A549 (cell line): ENCODE measurements around the gene NIN. TPM values are rescaled to one million over a fixed set of nuclear protein-coding genes. Genes with fewer than 3 reads are reported as not detected.

Source experiments
- ATAC-seq, 2 experiments: fragments of 200-7000 bp in 1 of 2; fragments of >200 bp in 1 of 2; cut with Nextera tagmentation in 1 of 2; cut with Tn5 transposase in 1 of 2; 3 replicates each; pipeline versions ENCODE4 v1.8.0 to v1.9.1; 2018 to 2020; ENCODE audit warnings: mild to moderate bottlenecking in 1 of 2, moderate library complexity in 1 of 2
- CTCF ChIA-PET: fragments of 300-600 bp; sonication (Branson Sonifier 250); formaldehyde crosslinking; extraction: SDS; loops from one replicate; lab custom pipeline; 2021; ENCODE audit warnings: antibody characterized with exemption, inconsistent platforms; lab: Yijun Ruan, JAX
- POLR2A ChIA-PET: fragments of 350-600 bp; formaldehyde crosslinking; extraction: SDS; loops from one replicate; lab custom pipeline; 2021; ENCODE audit warnings: antibody characterized with exemption, inconsistent platforms; lab: Yijun Ruan, JAX
- DNase-seq, 2 experiments: peaks; one replicate each; pipeline versions ENCODE4 v3.0.0 to v3.0.0-alpha.2; 2011 to 2016; ENCODE audit warnings: low read depth in 1 of 2, low spot score in 1 of 2
- FAIRE-seq: peaks from 2 replicates; lab custom pipeline; 2011; peaks lifted over from hg19 to GRCh38; lab: Jason Lieb, UNC
- H3K27ac ChIP-seq, 2 experiments: fragments of >200 bp; sonication (Bioruptor Twin); formaldehyde crosslinking; 3 replicates each; pipeline ENCODE4 v1.5.1; 2016 to 2017
- H3K4me1 ChIP-seq: fragments of >200 bp; sonication (Bioruptor Twin); formaldehyde crosslinking; 3 replicates; pipeline ENCODE4 v1.6.1; 2016
- H3K4me2 ChIP-seq: fragments of >200 bp; sonication (Bioruptor Twin); formaldehyde crosslinking; 3 replicates; pipeline ENCODE4 v1.6.1; 2016
- H3K4me3 ChIP-seq: fragments of >200 bp; sonication (Bioruptor Twin); formaldehyde crosslinking; 3 replicates; pipeline ENCODE4 v1.5.1; 2016
- H3K9me3 ChIP-seq: fragments of >200 bp; sonication (Bioruptor Twin); formaldehyde crosslinking; 3 replicates; pipeline ENCODE4 v1.6.1; 2016
- ATOH8 ChIP-seq: fragments of 250-450 bp; sonication (Bioruptor Pico); IDR thresholded peaks from 2 replicates; pipeline ENCODE4 v1.5.0; 2020; ENCODE audit warnings: low read depth, mild to moderate bottlenecking, moderate library complexity
- BHLHE40 ChIP-seq: IDR thresholded peaks from 2 replicates; pipeline ENCODE4 v1.6.1; 2012; ENCODE audit warnings: low read depth, low read length, inconsistent platforms
- CBX2 ChIP-seq: fragments of 200-600 bp; sonication (generic); IDR thresholded peaks from 2 replicates; pipeline ENCODE4 v1.6.1; 2016; ENCODE audit warnings: low read depth, mild to moderate bottlenecking, borderline replicate concordance
- CBX8 ChIP-seq: fragments of 200-600 bp; sonication (generic); IDR thresholded peaks from 2 replicates; pipeline ENCODE4 v1.6.1; 2016
- CEBPB ChIP-seq, 2 experiments: fragments of >200 bp in 1 of 2; sonication (Bioruptor Twin) in 1 of 2; formaldehyde crosslinking in 1 of 2; IDR thresholded peaks; 2 replicates each; pipeline ENCODE4 v1.6.1; 2012 to 2016
- E2F6 ChIP-seq: IDR thresholded peaks from 2 replicates; pipeline ENCODE4 v1.6.1; 2012; ENCODE audit warnings: low read depth, borderline replicate concordance
- EHF ChIP-seq: fragments of 250-450 bp; sonication (Bioruptor Pico); IDR thresholded peaks from 2 replicates; pipeline ENCODE4 v1.5.0; 2020; ENCODE audit warnings: mild to moderate bottlenecking
- EP300 ChIP-seq, 2 experiments: fragments of >200 bp; sonication (Bioruptor Twin); formaldehyde crosslinking; IDR thresholded peaks; 2 replicates in 1 of 2; 3 replicates in 1 of 2; pipeline ENCODE4 v1.6.1; 2016 to 2017
- FOSB ChIP-seq: fragments of 250-450 bp; sonication (Bioruptor Pico); IDR thresholded peaks from 2 replicates; pipeline ENCODE4 v1.5.0; 2020; ENCODE audit warnings: mild to moderate bottlenecking, moderate library complexity
- FOSL2 ChIP-seq, 2 experiments: fragments of 450-650 bp in 1 of 2; fragments of >200 bp in 1 of 2; sonication (Bioruptor Twin) in 1 of 2; formaldehyde crosslinking; IDR thresholded peaks; 2 replicates each; pipeline versions ENCODE4 v1.5.0 to v1.6.1; 2016 to 2020; ENCODE audit warnings: mild to moderate bottlenecking in 1 of 2, moderate library complexity in 1 of 2
- GATA3 ChIP-seq: IDR thresholded peaks from 2 replicates; pipeline ENCODE4 v1.6.1; 2012; ENCODE audit warnings: borderline replicate concordance
- HOXB13 ChIP-seq: fragments of 250-450 bp; sonication (Bioruptor Pico); IDR thresholded peaks from 2 replicates; pipeline ENCODE4 v1.5.0; 2020; ENCODE audit warnings: low read depth, mild to moderate bottlenecking, moderate library complexity
- HOXB5 ChIP-seq: fragments of 250-450 bp; sonication (Bioruptor Pico); IDR thresholded peaks from 2 replicates; pipeline ENCODE4 v1.5.0; 2020; ENCODE audit warnings: mild to moderate bottlenecking, moderate library complexity
- JUN ChIP-seq, 2 experiments: fragments of >200 bp; sonication (Bioruptor Twin); formaldehyde crosslinking; IDR thresholded peaks; 2 replicates in 1 of 2; 3 replicates in 1 of 2; pipeline ENCODE4 v1.6.1; 2016 to 2017
- JUNB ChIP-seq: fragments of >200 bp; sonication (Bioruptor Twin); formaldehyde crosslinking; IDR thresholded peaks from 2 replicates; pipeline ENCODE4 v1.6.1; 2016
- KDM1A ChIP-seq: fragments of 200-600 bp; sonication (generic); IDR thresholded peaks from 2 replicates; pipeline ENCODE4 v1.6.1; 2016; ENCODE audit warnings: low read depth, mild to moderate bottlenecking
- KDM5A ChIP-seq: fragments of 200-600 bp; sonication (generic); IDR thresholded peaks from 2 replicates; pipeline ENCODE4 v1.6.1; 2016; ENCODE audit warnings: antibody characterized with exemption, mild to moderate bottlenecking
- MAX ChIP-seq: IDR thresholded peaks from 2 replicates; pipeline ENCODE4 v1.6.1; 2012
- MYC ChIP-seq: IDR thresholded peaks from 2 replicates; pipeline ENCODE4 v1.6.1; 2012; ENCODE audit warnings: mild to moderate bottlenecking, inconsistent platforms, low read length, improper control_type of control experiment, borderline replicate concordance
- POLR2AphosphoS2 ChIP-seq: conservative IDR thresholded peaks from 2 replicates; pipeline ENCODE4 v1.6.1; 2012; ENCODE audit warnings: low read length, improper control_type of control experiment, inconsistent platforms
- RAD21 ChIP-seq, 2 experiments: fragments of >200 bp in 1 of 2; sonication (Bioruptor Twin) in 1 of 2; formaldehyde crosslinking in 1 of 2; IDR thresholded peaks in 1 of 2; conservative IDR thresholded peaks in 1 of 2; 2 replicates in 1 of 2; 3 replicates in 1 of 2; pipeline ENCODE4 v1.6.1; 2012 to 2018; ENCODE audit warnings: inconsistent platforms in 1 of 2
- RCOR1 ChIP-seq: fragments of 150-350 bp; IDR thresholded peaks from 2 replicates; pipeline ENCODE4 v1.6.1; 2014; ENCODE audit warnings: antibody characterized with exemption, low read length, low read depth
- RNF2 ChIP-seq: fragments of 200-600 bp; sonication (generic); IDR thresholded peaks from 2 replicates; pipeline ENCODE4 v1.6.1; 2016; ENCODE audit warnings: low read depth, mild to moderate bottlenecking, antibody characterized with exemption, moderate library complexity, borderline replicate concordance
- SMC3 ChIP-seq: fragments of >200 bp; sonication (Bioruptor Twin); formaldehyde crosslinking; IDR thresholded peaks from 3 replicates; pipeline ENCODE4 v1.6.1; 2018; ENCODE audit warnings: inconsistent platforms
- TFCP2L1 ChIP-seq: fragments of 250-450 bp; sonication (Bioruptor Pico); IDR thresholded peaks from 2 replicates; pipeline ENCODE4 v1.5.0; 2021; ENCODE audit warnings: mild to moderate bottlenecking
- ZFP36 ChIP-seq: fragments of 450-650 bp; IDR thresholded peaks from 2 replicates; pipeline ENCODE4 v1.6.1; 2014; ENCODE audit warnings: borderline replicate concordance; ENCODE audit not compliant: partially characterized antibody
- ZNF302 ChIP-seq: fragments of 250-450 bp; sonication (Bioruptor Pico); IDR thresholded peaks from 2 replicates; pipeline ENCODE4 v1.9.0; 2021; ENCODE audit warnings: inconsistent platforms, mild to moderate bottlenecking, moderate library complexity
- ZSCAN20 ChIP-seq: fragments of 250-450 bp; sonication (Bioruptor Pico); IDR thresholded peaks from 2 replicates; pipeline ENCODE4 v1.8.0; 2022; ENCODE audit warnings: mild to moderate bottlenecking, moderate library complexity
- WGBS: methylation state at CpG from one replicate; pipeline ENCODE4 v1.1.6; 2017; ENCODE audit errors: missing lambda C conversion rate; 5-methylcytosine and 5-hydroxymethylcytosine counted together
- polyA plus RNA-seq, 4 experiments: library from polyadenylated mRNA; depleted of rRNA in 3 of 4; stranded (reverse); fragments of >200 nt; fragmentation: RNase III in 1 of 4; extraction: RNeasy Plus Mini Kit Qiagen cat#74134 plus additional on column Dnase treatment in 1 of 4; gene quantifications; 2 replicates in 3 of 4; 3 replicates in 1 of 4; pipeline ENCODE4 v1.2.3, GENCODE V29; 2011 to 2017
- TF ChIP-seq, protein P1 (sequence below): fragments of 250-450 bp; sonication (Bioruptor Pico); IDR thresholded peaks from 2 replicates; pipeline ENCODE4 v1.5.0; 2021; ENCODE audit warnings: mild to moderate bottlenecking, moderate library complexity, borderline replicate concordance
- TF ChIP-seq, protein P2 (sequence below): fragments of >200 bp; sonication (Bioruptor Twin); formaldehyde crosslinking; IDR thresholded peaks from 3 replicates; pipeline ENCODE4 v1.5.1; 2016

NIN gene
- polyA plus RNA-seq, 2 of the 4 experiments (the other 2 are of a cell fraction), result 12.4 to 19.5 TPM

DNA sequence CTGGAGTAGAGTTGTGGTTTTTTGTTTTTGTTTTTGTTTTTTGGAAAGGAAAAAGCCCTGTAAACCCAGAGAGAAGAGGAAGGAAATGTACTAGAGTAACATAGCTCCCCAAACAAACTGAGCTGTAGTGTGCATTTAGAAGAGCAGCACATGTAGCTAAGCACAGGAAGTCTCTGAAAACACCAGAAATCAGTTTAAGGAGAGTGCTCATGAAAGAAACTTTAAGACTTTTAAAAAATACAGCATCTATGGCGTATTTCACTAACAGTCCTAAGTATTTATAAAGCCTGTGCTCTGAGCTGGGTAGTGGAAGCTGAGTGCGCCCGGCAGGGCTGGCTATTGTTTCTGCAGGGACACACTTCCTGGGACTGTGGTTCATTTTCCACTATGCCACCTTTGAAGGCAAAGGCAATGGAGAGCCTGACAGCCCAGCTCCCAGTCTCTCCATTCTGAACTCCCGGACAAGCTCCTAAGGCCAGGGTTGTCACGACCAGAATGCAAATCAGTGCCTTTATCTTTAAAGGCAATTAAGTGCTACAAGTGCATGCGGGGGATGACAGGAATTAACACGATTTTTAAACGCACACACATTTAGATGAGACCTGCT is 45.4 kb downstream of the NIN start (continued):
- TF ChIP-seq KDM5A (no peak), RCOR1 (no peak), JUNB (no peak), RAD21 (conservative IDR thresholded peaks at IDR 0.05 in 1 of 2, IDR thresholded peaks at IDR 0.05 in 1 of 2) (no peak), POLR2AphosphoS2 (no peak), FOSL2 (IDR thresholded peaks at IDR 0.05) (no peak), FOSL2 (CRISPR knock-in tag; IDR thresholded peaks at IDR 0.05) (no peak)
- TF ChIP-seq, protein P1, sequence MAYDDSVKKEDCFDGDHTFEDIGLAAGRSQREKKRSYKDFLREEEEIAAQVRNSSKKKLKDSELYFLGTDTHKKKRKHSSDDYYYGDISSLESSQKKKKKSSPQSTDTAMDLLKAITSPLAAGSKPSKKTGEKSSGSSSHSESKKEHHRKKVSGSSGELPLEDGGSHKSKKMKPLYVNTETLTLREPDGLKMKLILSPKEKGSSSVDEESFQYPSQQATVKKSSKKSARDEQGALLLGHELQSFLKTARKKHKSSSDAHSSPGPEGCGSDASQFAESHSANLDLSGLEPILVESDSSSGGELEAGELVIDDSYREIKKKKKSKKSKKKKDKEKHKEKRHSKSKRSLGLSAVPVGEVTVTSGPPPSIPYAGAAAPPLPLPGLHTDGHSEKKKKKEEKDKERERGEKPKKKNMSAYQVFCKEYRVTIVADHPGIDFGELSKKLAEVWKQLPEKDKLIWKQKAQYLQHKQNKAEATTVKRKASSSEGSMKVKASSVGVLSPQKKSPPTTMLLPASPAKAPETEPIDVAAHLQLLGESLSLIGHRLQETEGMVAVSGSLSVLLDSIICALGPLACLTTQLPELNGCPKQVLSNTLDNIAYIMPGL (CRISPR knock-in tag), result no peak

DNA sequence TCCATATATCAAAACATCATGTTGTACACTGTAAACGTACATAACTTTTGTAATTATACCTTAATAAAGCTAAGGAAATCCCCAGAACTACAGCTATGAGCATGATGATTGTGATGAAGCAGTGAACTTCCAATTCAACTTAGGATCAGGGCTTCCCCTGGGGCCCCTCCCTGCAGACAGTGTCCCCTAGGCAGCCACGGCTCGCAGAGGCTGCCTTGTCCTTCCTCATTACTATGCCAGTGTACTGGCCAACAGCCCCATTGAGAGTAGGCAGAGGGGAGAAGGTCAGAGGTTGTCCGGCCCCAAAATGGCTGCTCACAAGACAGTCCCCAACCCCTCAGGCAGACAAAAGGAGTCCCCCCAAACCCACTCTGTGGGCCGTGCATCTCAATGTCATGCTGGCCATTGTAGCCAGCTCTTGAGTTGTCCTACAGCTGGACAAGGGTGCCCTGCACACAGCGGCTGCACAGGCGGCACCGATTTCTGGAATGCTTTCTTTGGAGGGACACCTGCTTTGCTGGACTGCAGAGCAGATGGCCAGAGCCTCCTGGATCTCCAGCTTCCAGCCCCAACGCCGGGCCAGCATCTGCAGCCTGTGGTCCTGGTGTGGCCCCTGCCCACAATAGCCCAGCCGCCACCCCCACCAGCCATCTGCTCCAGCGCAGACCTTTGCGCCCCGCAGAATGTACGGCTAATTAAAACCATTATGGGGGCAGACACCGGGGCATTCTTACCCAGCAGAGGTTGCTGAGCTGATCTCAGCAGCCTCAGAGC is 46.1 kb downstream of the NIN start:
- ATAC-seq, result no peak
- WGBS, result 95% methylated on average over 15 of the region's 16 CpGs

DNA sequence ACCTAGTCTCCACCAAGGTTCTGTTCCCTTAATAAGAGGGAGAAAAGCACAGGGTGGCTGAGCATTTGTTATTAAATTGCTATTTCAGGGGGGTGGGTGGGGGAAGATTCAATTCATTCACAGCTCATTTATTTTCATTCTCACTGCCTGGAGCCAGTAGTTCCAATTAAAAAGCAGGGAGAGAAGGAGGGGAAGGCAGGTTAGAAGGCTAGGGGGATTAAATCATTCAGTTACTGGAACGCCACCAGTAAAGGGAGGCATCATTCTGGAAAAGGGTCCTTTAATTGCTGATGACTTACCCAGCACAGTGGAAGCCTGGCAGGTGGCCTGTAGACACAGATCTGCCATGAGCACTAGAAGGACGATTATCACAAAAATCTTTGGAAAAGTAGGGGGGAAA is 47.4 kb downstream of the NIN start:
- Histone ChIP-seq H3K9me3 (no peaks in the 10 kb centered on the region), H3K4me1 (no peaks in the 10 kb centered on the region), H3K27ac (no peak overlapping the region), H3K4me2 (no peak overlapping the region), H3K4me3 (no peak overlapping the region)
- ATAC-seq, result no peak
- WGBS, result 77% methylated on average over 2 of the region's 2 CpGs
- no peak for FAIRE-seq
- ChIA-PET POLR2A (no interaction called here), CTCF (interaction anchor here (1.4 to 1.6 kb wide), 2 partner anchors 8 to 10 kb away, joined by 3 to 4 read pairs; no protein-coding TSS in a partner anchor)
- no peak for DNase-seq
- TF ChIP-seq CEBPB (IDR thresholded peaks at IDR 0.05), result no peak
- TF ChIP-seq CBX2, result no peak
- no peak for TF ChIP-seq TFCP2L1 (CRISPR knock-in tag)
- TF ChIP-seq CBX8, result no peak
- no peak for TF ChIP-seq ZFP36
- no peak for TF ChIP-seq JUNB
- TF ChIP-seq ATOH8 (CRISPR knock-in tag), result no peak
- no peak for TF ChIP-seq RNF2
- no peak for TF ChIP-seq GATA3
- no peak for TF ChIP-seq EP300 (IDR thresholded peaks at IDR 0.05)
- no peak for TF ChIP-seq ZSCAN20 (CRISPR knock-in tag)
- no peak for TF ChIP-seq ZNF302 (CRISPR knock-in tag)
- TF ChIP-seq FOSB (CRISPR knock-in tag), result no peak
- TF ChIP-seq HOXB13 (CRISPR knock-in tag), result no peak

More for the DNA sequence above, 46.1 kb downstream of the NIN start:
- ChIA-PET CTCF (interaction anchor here (0.8 to 5.6 kb wide), 9 partner anchors 8 to 242 kb away, joined by 3 to 34 read pairs (median 5); no protein-coding TSS in a partner anchor), POLR2A (no interaction called here)
- H3K4me2 ChIP-seq, result no peak overlapping the region
- TF ChIP-seq, protein P2, sequence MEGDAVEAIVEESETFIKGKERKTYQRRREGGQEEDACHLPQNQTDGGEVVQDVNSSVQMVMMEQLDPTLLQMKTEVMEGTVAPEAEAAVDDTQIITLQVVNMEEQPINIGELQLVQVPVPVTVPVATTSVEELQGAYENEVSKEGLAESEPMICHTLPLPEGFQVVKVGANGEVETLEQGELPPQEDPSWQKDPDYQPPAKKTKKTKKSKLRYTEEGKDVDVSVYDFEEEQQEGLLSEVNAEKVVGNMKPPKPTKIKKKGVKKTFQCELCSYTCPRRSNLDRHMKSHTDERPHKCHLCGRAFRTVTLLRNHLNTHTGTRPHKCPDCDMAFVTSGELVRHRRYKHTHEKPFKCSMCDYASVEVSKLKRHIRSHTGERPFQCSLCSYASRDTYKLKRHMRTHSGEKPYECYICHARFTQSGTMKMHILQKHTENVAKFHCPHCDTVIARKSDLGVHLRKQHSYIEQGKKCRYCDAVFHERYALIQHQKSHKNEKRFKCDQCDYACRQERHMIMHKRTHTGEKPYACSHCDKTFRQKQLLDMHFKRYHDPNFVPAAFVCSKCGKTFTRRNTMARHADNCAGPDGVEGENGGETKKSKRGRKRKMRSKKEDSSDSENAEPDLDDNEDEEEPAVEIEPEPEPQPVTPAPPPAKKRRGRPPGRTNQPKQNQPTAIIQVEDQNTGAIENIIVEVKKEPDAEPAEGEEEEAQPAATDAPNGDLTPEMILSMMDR, result no peak
- TF ChIP-seq E2F6 (no peak), HOXB5 (CRISPR knock-in tag) (no peak), MYC (no peak), POLR2AphosphoS2 (no peak), CBX8 (no peak), BHLHE40 (no peak), KDM1A (no peak), FOSL2 (IDR thresholded peaks at IDR 0.05) (no peak), FOSL2 (CRISPR knock-in tag; IDR thresholded peaks at IDR 0.05) (no peak), MAX (no peak), SMC3 (no peak), JUN (IDR thresholded peaks at IDR 0.05) (no peak), EHF (CRISPR knock-in tag) (no peak)
- FAIRE-seq (no peak), DNase-seq (no peak)
- no peaks in the 10 kb centered on the region for H3K4me1 ChIP-seq
- no peak overlapping the region for H3K4me3 ChIP-seq
- no peak overlapping the region for H3K27ac ChIP-seq
- no peaks in the 10 kb centered on the region for H3K9me3 ChIP-seq
